Stimulated activated CD8-positive, alpha-beta memory T cell treated with anti-CD3 and anti-CD28 coated beads, Interleukin-15, amount 100 ng/mL, for 48 hours (primary cell): Measurements from ENCODE around the gene COQ5.

Experiments
- DNase-seq, 2 donors: peaks; one replicate each; pipeline ENCODE4 v3.0.0-alpha.2; 2020; ENCODE audit warnings: low read depth in 2 of 2

COQ5 gene

DNA sequence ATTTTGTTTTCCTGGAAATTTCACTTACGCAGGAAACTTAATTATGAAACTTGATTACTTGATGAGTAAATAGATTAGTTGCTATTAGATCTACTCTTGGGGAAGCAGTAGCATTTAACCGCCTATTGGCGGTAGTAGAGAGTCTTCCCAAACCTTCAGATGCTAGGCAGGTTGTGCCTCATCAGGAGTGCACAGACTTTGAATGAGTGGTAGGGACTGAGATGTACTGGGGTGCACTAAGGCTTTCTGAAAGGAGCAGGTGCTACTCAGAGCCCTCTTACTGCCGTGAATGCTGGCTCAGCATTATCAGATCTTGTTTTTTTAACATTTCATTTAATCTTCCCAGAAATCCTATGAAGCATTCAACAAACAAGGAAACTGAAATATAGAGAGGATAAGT lies 75.0 kb downstream of the COQ5 start:
- DNase-seq, result no peak
